GM19351 (cell line): Measurements from ENCODE around the gene ATP1A4.

ENCODE experiments used
- ATAC-seq: cut with Tn5 transposase; IDR thresholded peaks from one replicate; pipeline ENCODE4 v1.9.1; 2021; ENCODE audit warnings: mild to moderate bottlenecking, moderate library complexity; ENCODE audit not compliant: unreplicated experiment

Gene ATP1A4

GRCh38 chr1:160224606-160225005 is 73.2 kb downstream of the ATP1A4 start:
- ATAC-seq = no peak

DNA sequence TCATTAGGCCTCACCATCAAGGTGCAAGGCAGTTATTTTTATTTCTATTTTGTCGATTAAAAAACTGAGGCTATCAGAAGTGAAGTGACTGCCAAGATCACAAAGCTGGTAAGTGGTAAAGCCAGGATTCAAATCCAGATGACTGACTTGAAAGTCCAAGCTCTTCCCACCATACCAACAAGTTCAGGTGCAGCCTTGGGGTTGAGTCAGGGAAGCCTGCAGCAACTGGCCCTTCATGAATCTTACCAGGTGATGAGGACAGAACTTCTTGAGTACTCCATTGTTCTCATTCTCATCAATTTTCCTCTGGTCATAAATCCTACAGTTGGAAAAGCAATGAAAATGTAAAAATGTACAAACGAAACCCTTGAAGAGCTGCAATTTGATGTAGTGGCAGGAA is 73.9 kb downstream of the ATP1A4 start:
- no peak for ATAC-seq

DNA sequence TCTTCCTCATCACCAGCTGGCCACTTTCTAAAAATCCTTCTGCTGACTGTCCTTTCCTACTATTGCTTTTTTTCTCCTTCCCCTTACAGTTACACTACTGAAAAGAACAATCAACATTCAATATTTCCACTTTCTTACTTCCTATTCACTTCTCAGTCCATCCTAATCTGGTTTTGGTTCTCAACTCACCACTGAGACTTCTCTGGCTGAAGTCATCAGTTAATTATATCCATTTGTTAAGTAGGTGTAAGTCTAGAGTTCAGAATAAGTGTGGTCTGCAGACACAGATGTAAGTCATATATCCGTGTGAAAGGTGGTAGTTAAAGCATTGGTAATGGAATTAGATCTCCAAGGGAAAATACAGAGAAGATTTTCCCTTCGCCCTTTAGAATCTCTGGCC is 75.2 kb downstream of the ATP1A4 start:
- peak; percentile 65 for ATAC-seq

DNA sequence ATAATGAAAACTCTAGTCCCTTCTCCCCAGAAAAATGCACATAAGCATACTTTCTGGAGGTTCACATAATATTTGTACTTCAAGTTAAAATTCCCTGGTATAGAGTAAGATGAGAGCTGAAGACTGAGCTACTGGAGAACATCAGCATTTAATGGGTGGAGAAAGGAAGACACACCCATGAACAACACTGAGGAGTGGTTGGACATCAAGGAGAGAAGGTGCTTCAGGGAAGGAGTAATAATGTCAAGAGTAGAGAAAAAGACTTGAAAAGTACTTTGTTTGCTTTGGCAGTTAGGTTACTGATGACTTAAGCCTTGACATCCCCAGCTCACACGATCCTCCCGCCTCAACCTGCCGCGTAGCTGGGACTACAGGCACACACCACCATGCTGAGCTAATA is 75.6 kb downstream of the ATP1A4 start:
- no peak for ATAC-seq

DNA sequence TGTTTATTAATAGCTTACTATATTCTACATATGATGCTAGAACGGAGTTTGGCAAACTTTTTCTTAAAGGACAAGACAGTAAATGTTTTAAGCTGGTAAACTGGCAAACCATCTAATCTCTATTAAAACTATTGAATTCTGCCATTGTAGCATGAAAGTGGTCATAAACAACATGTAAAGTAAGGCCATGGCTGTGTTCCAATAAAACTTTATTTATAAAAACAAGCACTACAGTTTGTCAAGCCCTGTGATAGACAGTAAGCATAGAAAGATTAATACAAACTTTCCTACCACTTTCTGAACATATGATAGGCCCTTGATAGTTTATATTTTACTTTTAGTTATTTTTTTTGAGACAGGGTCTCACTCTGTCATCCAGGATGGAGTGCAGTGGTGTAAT is 76.2 kb downstream of the ATP1A4 start:
- ATAC-seq = no peak

DNA sequence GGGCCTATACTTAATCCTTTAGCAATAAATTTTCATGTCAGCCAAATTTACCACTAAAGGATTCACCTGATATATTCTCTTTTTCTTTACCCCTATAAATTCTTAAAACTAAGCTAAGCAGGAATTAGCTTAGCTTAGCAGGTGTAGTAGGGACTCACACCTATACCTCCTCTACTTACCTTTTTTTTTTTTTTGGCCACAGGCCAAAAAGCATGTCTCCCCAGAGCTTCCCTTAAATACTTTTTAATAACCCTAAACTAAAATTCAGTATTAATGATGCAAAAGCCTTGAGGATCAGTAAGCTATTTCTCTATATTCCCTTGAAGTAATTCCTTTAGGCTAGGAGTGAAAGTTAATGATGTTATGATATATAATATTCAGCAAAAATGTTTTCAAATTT is 77.0 kb downstream of the ATP1A4 start:
- ATAC-seq = no peak

DNA sequence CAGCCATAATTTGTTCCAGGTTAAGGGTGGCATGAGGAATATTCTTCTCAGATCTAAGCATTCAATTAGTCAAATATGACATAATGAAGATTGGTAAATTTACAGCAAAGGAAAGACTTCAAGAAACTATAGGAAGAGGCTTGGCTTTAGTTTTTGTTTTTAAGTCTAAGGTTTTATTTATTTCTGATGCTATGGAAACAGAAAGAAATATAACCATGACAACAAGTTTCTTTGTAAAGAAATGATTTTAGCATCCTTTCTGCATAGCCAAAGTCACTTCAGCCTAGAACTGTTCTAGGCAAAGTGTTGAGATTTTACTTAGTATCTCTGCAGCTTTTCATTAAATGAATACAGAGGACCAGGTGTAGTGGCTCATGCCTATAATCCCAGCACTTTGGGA is 81.5 kb downstream of the ATP1A4 start:
- ATAC-seq = no peak
